ENCODE results near the gene DTHD1.

The DTHD1 gene

DNA sequence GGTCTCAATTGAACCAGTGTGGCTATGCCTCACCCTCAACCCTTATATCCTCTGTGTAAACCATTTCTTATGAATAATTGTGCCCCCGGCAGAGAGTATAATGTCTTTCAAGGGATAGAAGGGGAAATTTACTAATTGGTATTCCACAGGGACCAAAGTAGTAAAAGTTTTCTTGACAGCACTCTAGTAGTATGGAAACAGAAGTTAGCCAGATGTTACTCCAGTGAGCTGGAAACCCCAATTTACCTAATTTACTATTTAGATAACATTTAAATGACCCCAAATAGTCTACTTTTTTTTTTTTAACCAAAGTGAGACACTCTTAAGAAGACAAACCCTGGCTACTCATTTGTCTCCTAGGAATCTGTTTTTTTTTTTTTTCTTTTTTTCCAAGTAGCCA, 32.3 kb downstream of the DTHD1 start:
- no peak for DNase-seq
- Mint-ChIP-seq H3K27ac (no peak overlapping the region), H3K9me3 (no peaks in the 10 kb centered on the region), H3K4me1 (no peaks in the 10 kb centered on the region), H3K36me3 (ENCODE audit: low read depth) (no peaks in the 10 kb centered on the region), H3K27me3 (ENCODE audit: low read depth, poor library complexity) (peaks cover 4% of the 10 kb centered on the region), H3K4me3 (no peak overlapping the region)
- TF ChIP-seq, protein P1, sequence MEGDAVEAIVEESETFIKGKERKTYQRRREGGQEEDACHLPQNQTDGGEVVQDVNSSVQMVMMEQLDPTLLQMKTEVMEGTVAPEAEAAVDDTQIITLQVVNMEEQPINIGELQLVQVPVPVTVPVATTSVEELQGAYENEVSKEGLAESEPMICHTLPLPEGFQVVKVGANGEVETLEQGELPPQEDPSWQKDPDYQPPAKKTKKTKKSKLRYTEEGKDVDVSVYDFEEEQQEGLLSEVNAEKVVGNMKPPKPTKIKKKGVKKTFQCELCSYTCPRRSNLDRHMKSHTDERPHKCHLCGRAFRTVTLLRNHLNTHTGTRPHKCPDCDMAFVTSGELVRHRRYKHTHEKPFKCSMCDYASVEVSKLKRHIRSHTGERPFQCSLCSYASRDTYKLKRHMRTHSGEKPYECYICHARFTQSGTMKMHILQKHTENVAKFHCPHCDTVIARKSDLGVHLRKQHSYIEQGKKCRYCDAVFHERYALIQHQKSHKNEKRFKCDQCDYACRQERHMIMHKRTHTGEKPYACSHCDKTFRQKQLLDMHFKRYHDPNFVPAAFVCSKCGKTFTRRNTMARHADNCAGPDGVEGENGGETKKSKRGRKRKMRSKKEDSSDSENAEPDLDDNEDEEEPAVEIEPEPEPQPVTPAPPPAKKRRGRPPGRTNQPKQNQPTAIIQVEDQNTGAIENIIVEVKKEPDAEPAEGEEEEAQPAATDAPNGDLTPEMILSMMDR (IDR thresholded peaks at IDR 0.05) = no peak

DNA sequence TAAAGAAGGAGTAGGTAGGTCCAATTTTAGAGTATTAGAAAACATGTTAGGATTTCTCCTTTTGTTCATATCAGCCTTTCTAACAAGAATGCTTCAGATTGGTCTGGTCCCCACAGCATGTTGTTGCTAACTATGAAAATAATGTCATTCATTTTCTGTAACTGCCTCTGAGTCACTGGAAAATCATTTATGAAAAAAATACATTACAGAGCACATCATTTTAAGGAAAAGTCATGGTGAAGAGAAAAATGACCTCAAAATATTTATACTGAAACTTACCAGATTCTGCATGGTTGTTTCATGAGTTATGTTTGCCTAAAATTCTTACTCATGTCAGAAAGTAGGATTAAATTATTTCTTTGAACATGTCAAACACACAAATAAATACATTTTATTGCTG, 35.2 kb downstream of the DTHD1 start:
- Mint-ChIP-seq H3K9me3 (no peaks in the 10 kb centered on the region), H3K4me1 (no peaks in the 10 kb centered on the region), H3K36me3 (ENCODE audit: low read depth) (no peaks in the 10 kb centered on the region), H3K27ac (no peak overlapping the region), H3K27me3 (ENCODE audit: low read depth, poor library complexity) (peaks cover 4% of the 10 kb centered on the region), H3K4me3 (no peak overlapping the region)
- no peak for DNase-seq
- TF ChIP-seq, protein P1 (IDR thresholded peaks at IDR 0.05) = no peak

DNA sequence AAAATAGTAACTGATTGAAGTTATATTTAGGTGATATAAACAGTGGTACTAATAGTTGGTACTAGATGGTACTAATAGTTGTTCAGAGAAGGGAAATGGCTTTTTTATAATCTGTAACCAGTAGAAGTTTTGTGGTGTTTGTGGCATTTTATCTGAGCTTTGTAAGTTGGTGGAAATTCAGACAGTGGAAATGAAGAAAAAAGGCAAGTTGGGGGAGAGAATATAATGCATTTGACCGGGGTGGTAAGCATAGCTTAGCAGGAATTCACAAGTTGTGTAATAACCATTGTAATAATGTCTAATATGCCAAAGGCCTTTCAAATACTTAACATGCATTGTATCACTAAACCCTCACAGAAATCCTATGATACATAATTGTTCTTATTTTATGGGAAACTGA, 36.3 kb downstream of the DTHD1 start:
- Mint-ChIP-seq H3K9me3 (no peaks in the 10 kb centered on the region), H3K4me1 (no peaks in the 10 kb centered on the region), H3K4me3 (no peak overlapping the region), H3K27ac (no peak overlapping the region), H3K36me3 (ENCODE audit: low read depth) (no peaks in the 10 kb centered on the region), H3K27me3 (ENCODE audit: low read depth, poor library complexity) (peaks cover 4% of the 10 kb centered on the region)
- TF ChIP-seq, protein P1 (IDR thresholded peaks at IDR 0.05) = no peak
- DNase-seq = no peak

DNA sequence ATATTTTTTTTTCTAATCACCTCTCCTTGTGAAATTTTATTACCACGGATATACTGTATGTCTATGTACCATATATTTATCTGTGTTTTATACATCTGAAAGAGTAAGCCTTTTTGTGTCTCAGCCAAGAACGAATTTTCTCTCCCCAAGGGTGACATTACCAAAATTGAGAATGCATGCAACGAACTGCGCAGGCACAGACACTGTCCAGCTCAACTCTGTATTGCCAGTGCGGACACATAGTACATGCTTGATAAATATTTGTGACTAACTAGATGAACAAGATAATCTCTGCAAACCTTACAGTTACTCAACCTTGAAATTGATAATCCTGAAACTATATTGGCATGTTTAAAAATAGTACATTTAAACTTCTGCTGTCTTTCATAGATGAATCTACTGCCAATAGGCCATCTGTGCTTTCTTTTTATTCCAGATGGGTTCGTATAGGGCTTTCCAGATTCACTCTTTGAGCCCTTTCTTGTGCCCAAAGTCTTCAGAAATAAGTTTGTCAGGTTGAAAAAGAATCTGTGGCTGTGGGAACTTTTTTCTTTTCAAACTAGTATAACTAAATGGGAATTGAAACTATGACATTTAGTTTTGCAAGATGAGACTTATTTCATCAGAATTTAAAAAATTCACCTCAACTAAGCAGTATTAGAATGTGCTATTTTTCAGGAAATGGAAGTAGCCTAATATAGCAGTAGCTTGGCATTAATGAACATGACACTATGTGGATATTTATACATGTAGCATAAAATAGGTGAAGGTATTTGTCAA, 38.9 kb downstream of the DTHD1 start:
- H3K9me3 Mint-ChIP-seq = no peaks in the 10 kb centered on the region
- no peak for DNase-seq
- H3K36me3 Mint-ChIP-seq (ENCODE audit: low read depth) = no peaks in the 10 kb centered on the region
- H3K27me3 Mint-ChIP-seq (ENCODE audit: low read depth, poor library complexity) = peaks cover 3% of the 10 kb centered on the region
- TF ChIP-seq, protein P1 (IDR thresholded peaks at IDR 0.05) = no peak
- no peaks in the 10 kb centered on the region for H3K4me1 Mint-ChIP-seq
- H3K27ac Mint-ChIP-seq = no peak overlapping the region
- H3K4me3 Mint-ChIP-seq = no peak overlapping the region

DNA sequence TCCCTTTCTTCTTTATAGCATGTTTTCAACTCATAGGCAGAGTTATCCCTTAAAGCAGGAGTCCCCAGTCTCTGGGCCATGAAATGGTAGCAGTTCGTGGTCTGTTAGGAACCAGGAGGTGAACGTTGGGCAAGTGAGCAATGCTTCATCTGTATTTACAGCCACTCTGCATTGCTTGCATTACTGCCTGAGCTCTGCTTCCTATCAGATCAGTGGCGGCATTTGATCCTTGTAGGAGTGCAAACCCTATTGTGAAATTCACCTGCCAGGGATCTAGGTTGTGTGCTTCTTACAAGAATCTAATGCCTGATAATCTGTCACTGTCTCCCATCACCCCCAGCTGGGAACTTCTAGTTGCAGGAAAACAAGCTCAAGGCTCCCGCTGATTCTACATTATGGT, 39.8 kb downstream of the DTHD1 start:
- TF ChIP-seq, protein P1 (IDR thresholded peaks at IDR 0.05) = no peak
- Mint-ChIP-seq H3K27ac (no peak overlapping the region), H3K9me3 (no peaks in the 10 kb centered on the region), H3K4me3 (no peak overlapping the region), H3K36me3 (ENCODE audit: low read depth) (no peaks in the 10 kb centered on the region), H3K27me3 (ENCODE audit: low read depth, poor library complexity) (peaks cover 3% of the 10 kb centered on the region), H3K4me1 (no peaks in the 10 kb centered on the region)
- no peak for DNase-seq

DNA sequence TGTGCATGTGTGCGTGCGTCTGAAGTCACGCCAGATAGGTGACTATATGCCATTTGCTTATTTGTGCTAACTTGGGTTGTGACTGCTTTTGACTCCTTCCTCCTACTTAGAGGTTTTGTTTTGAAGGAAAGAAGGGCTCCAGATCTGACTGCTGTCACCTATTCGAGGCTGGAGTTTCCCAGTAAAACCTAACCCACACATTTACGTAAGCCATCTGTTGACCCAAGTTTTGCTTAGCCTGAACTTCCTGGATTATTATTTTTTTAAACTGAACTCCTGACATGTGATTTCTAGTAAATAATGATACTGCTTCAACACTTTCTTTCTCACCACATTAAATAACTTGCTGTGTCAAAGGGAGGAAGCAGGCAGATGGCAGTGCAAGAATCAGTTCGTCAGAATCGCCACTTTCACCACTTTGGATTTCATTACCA, 41.5 kb downstream of the DTHD1 start:
- DNase-seq = no peak
- Mint-ChIP-seq H3K36me3 (ENCODE audit: low read depth) (no peaks in the 10 kb centered on the region), H3K27me3 (ENCODE audit: low read depth, poor library complexity) (peaks cover 3% of the 10 kb centered on the region), H3K9me3 (no peaks in the 10 kb centered on the region), H3K4me1 (no peaks in the 10 kb centered on the region), H3K4me3 (no peak overlapping the region), H3K27ac (no peak overlapping the region)
- TF ChIP-seq, protein P1 (IDR thresholded peaks at IDR 0.05) = no peak
